SK-N-SH (cell line): Measurements from ENCODE around the gene TTC21A.

ENCODE experiments used
- CHD2 ChIP-seq: fragments of 150-350 bp; IDR thresholded peaks from 2 replicates; pipeline ENCODE4 v1.6.1; 2018; ENCODE audit warnings: low read length; ENCODE audit not compliant: partially characterized antibody
- CTCF ChIP-seq: fragments of 200-600 bp; sonication (generic); IDR thresholded peaks from 2 replicates; pipeline ENCODE4 v1.6.1; 2017; ENCODE audit warnings: antibody characterized with exemption, mild to moderate bottlenecking, moderate library complexity
- EZH2phosphoT487 ChIP-seq: fragments of 200-600 bp; sonication (generic); IDR thresholded peaks from 2 replicates; pipeline ENCODE4 v1.6.1; 2017; ENCODE audit warnings: low read depth, mixed run types, mild to moderate bottlenecking, antibody characterized with exemption, moderate library complexity, borderline replicate concordance
- MAX ChIP-seq: IDR thresholded peaks from 2 replicates; pipeline ENCODE4 v1.4.0; 2012; ENCODE audit warnings: low read depth
- MEF2A ChIP-seq: IDR thresholded peaks from 2 replicates; pipeline ENCODE4 v1.4.0; 2012; ENCODE audit warnings: low read depth, borderline replicate concordance
- MXI1 ChIP-seq: IDR thresholded peaks from 2 replicates; pipeline ENCODE4 v1.6.1; 2012; ENCODE audit warnings: mild to moderate bottlenecking, low read depth, low read length, improper control_type of control experiment
- POLR2AphosphoS5 ChIP-seq: IDR thresholded peaks from 2 replicates; pipeline ENCODE4 v1.6.1; 2012; ENCODE audit warnings: low read depth, low read length
- RAD21 ChIP-seq: IDR thresholded peaks from 2 replicates; pipeline ENCODE4 v1.6.1; 2012; ENCODE audit warnings: mild to moderate bottlenecking, low read length
- SIN3A ChIP-seq: IDR thresholded peaks from 2 replicates; pipeline ENCODE4 v1.6.1; 2012; ENCODE audit warnings: low read depth, mild to moderate bottlenecking, low read length, moderate library complexity, borderline replicate concordance
- SMC3 ChIP-seq: IDR thresholded peaks from 2 replicates; pipeline ENCODE4 v1.6.1; 2012; ENCODE audit warnings: low read depth, low read length, improper control_type of control experiment
- TAF1 ChIP-seq: IDR thresholded peaks from 2 replicates; pipeline ENCODE4 v1.6.1; 2012; ENCODE audit warnings: low read depth, mild to moderate bottlenecking, low read length, moderate library complexity, borderline replicate concordance
- TCF12 ChIP-seq: IDR thresholded peaks from 2 replicates; pipeline ENCODE4 v1.4.0; 2012
- USF1 ChIP-seq: IDR thresholded peaks from 2 replicates; pipeline ENCODE4 v1.4.0; 2012; ENCODE audit warnings: low read depth, borderline replicate concordance
- YY1 ChIP-seq: IDR thresholded peaks from 2 replicates; pipeline ENCODE4 v1.4.0; 2012; ENCODE audit warnings: low read depth, mild to moderate bottlenecking

- TF ChIP-seq CTCF (no peak), RAD21 (no peak), YY1 (no peak), SMC3 (no peak), MXI1 (no peak), POLR2AphosphoS5 (no peak), TCF12 (no peak), TAF1 (no peak), CHD2 (no peak), USF1 (no peak), EZH2phosphoT487 (no peak), MAX (no peak), SIN3A (no peak), MEF2A (no peak)
Observed at GRCh38 chr3:39184968-39185285, 77.4 kb downstream of the TTC21A start.
